Esophagus muscularis mucosa (tissue), 4 donors: ENCODE data around the gene JPH3.

Source experiments
- CTCF ChIP-seq, 3 experiments: fragments of 200-600 bp in 2 of 3; fragments of 450-650 bp in 1 of 3; sonication (generic) in 2 of 3; IDR thresholded peaks; one replicate each; pipeline ENCODE4 v1.5.1; 2017 to 2019; ENCODE audit warnings: antibody characterized with exemption in 3 of 3, mild to moderate bottlenecking in 2 of 3, moderate library complexity in 1 of 3
- EP300 ChIP-seq: sonication (generic); formaldehyde crosslinking; IDR thresholded peaks from one replicate; pipeline ENCODE4 v1.6.1; 2017; ENCODE audit warnings: antibody characterized with exemption
- POLR2A ChIP-seq: fragments of 450-650 bp; IDR thresholded peaks from one replicate; pipeline ENCODE4 v1.6.1; 2017; ENCODE audit warnings: antibody characterized with exemption, moderate library complexity, mild to moderate bottlenecking, low read depth
- POLR2AphosphoS5 ChIP-seq, 2 donors: sonication (generic); formaldehyde crosslinking; IDR thresholded peaks; one replicate each; pipeline ENCODE4 v1.6.1; 2017; ENCODE audit warnings: antibody characterized with exemption in 2 of 2

- TF ChIP-seq EP300 = no peak
- TF ChIP-seq POLR2A = no peak
- no peak for TF ChIP-seq CTCF (IDR thresholded peaks at IDR 0.05)
- TF ChIP-seq POLR2AphosphoS5 (IDR thresholded peaks at IDR 0.05) = no peak
These were observed 26.1 kb downstream of the JPH3 start for GRCh38 chr16:87628246-87628923.
